Inflammatory macrophage (primary cell): ENCODE measurements around the gene GNAI2.
A peak's percentile ranks its signal among the peaks of the same experiment; 100 is the strongest.

Experiments
- DNase-seq, 2 donors: peaks; one replicate each; pipeline ENCODE4 v3.0.0-alpha.2; 2020 to 2022
- total RNA-seq, 18 experiments: gene quantifications; one replicate each; lab custom pipeline; 2026; ENCODE audit warnings: mixed read lengths in 6 of 18, inconsistent platforms in 2 of 18; lab: John Stamatoyannopoulos, UW

Gene GNAI2
- 316 to 652 (median 510) reads per million in 18 experiments for total RNA-seq

GRCh38 chr3:50235716-50236483 is at the start of gene GNAI2:
Gene GNAI2, plus strand, starts transcription at chr3:50236204. Its CDS starts 132 bp downstream, at chr3:50236336.
- peak; percentile 99 for DNase-seq

- no peak for DNase-seq
Observed at GRCh38 chr3:50187750-50188149, 48.3 kb upstream of the GNAI2 start.

- peak; percentile 72 to 87 for DNase-seq
Observed at GRCh38 chr3:50189274-50189673, 46.7 kb upstream of the GNAI2 start.

- no peak for DNase-seq
Observed at GRCh38 chr3:50189989-50190388, 46.0 kb upstream of the GNAI2 start.

GRCh38 chr3:50190936-50191660 is 44.9 kb upstream of the GNAI2 start, which contains the start of gene GNAT1:
Gene GNAT1, plus strand, starts transcription at chr3:50191610. Its CDS starts 116 bp downstream, at chr3:50191726.
- DNase-seq, result peak; percentile 46 to 57

GRCh38 chr3:50192124-50192523 is 43.9 kb upstream of the GNAI2 start:
- DNase-seq, result no peak

GRCh38 chr3:50192689-50193141 is 43.3 kb upstream of the GNAI2 start:
- DNase-seq, result peak; percentile 63 to 65

- DNase-seq, result no peak
Observed at GRCh38 chr3:50193286-50193685, 42.7 kb upstream of the GNAI2 start.

- DNase-seq, result no peak
Observed at GRCh38 chr3:50193746-50194127, 42.3 kb upstream of the GNAI2 start.

GRCh38 chr3:50194128-50194902 is 41.7 kb upstream of the GNAI2 start:
- DNase-seq, result peak; percentile 15 to 32

GRCh38 chr3:50194903-50195500 is 41.0 kb upstream of the GNAI2 start:
- DNase-seq, result no peak

- no peak for DNase-seq
Observed at GRCh38 chr3:50195501-50196252, 40.3 kb upstream of the GNAI2 start.

- no peak for DNase-seq
Observed at GRCh38 chr3:50196253-50196801, 39.7 kb upstream of the GNAI2 start.

- no peak for DNase-seq
Observed at GRCh38 chr3:50201573-50202315, 34.3 kb upstream of the GNAI2 start.

- no peak for DNase-seq
Observed at GRCh38 chr3:50202353-50203112, 33.5 kb upstream of the GNAI2 start.

GRCh38 chr3:50203113-50203808 is 32.7 kb upstream of the GNAI2 start:
- DNase-seq, result no peak

GRCh38 chr3:50203809-50204803 is 31.9 kb upstream of the GNAI2 start:
- no peak for DNase-seq
